HEK293 (cell line): ENCODE results near the gene FSCN2.

Source experiments
- ATF2 ChIP-seq: fragments of 450-650 bp; formaldehyde crosslinking; IDR thresholded peaks from 2 replicates; pipeline ENCODE4 v1.5.1; 2016; ENCODE audit warnings: missing biosample characterization, missing genetic modification characterization, low read depth
- CTCF ChIP-seq: fragments of 450-650 bp; formaldehyde crosslinking; IDR thresholded peaks from 2 replicates; pipeline ENCODE4 v1.5.1; 2016; ENCODE audit warnings: missing biosample characterization, missing genetic modification characterization
- HIC1 ChIP-seq: fragments of 450-650 bp; formaldehyde crosslinking; IDR thresholded peaks from 2 replicates; pipeline ENCODE4 v1.5.1; 2016; ENCODE audit warnings: missing biosample characterization, missing genetic modification characterization
- SETDB1 ChIP-seq: IDR thresholded peaks from one replicate; pipeline ENCODE4 v1.6.1; 2017; ENCODE audit warnings: mild to moderate bottlenecking, low read length, moderate library complexity, mixed read lengths; ENCODE audit not compliant: insufficient read length
- YY1 ChIP-seq: fragments of 450-650 bp; formaldehyde crosslinking; IDR thresholded peaks from 2 replicates; pipeline ENCODE4 v1.5.1; 2018; ENCODE audit warnings: missing biosample characterization, missing genetic modification characterization
- ZBTB49 ChIP-seq: fragments of 450-650 bp; formaldehyde crosslinking; IDR thresholded peaks from 2 replicates; pipeline ENCODE4 v1.5.1; 2016; ENCODE audit warnings: missing biosample characterization, missing genetic modification characterization, low read depth
- ZNF24 ChIP-seq: fragments of 450-650 bp; formaldehyde crosslinking; IDR thresholded peaks from 2 replicates; pipeline ENCODE4 v1.5.1; 2016; ENCODE audit warnings: missing biosample characterization, missing genetic modification characterization
- ZNF335 ChIP-seq: fragments of 450-650 bp; formaldehyde crosslinking; conservative IDR thresholded peaks from 2 replicates; pipeline ENCODE4 v1.5.1; 2016; ENCODE audit warnings: missing biosample characterization, missing genetic modification characterization
- ZNF366 ChIP-seq: fragments of 450-650 bp; formaldehyde crosslinking; conservative IDR thresholded peaks from 2 replicates; pipeline ENCODE4 v1.5.1; 2016; ENCODE audit warnings: missing biosample characterization, missing genetic modification characterization
- ZNF585B ChIP-seq: fragments of 450-650 bp; formaldehyde crosslinking; IDR thresholded peaks from 2 replicates; pipeline ENCODE4 v1.5.1; 2016; ENCODE audit warnings: missing biosample characterization, missing genetic modification characterization
- ZNF654 ChIP-seq: fragments of 450-650 bp; formaldehyde crosslinking; IDR thresholded peaks from 2 replicates; pipeline ENCODE4 v1.5.1; 2016; ENCODE audit warnings: low read depth, missing biosample characterization, missing genetic modification characterization
- ZNF792 ChIP-seq: fragments of 450-650 bp; formaldehyde crosslinking; IDR thresholded peaks from 2 replicates; pipeline ENCODE4 v1.5.1; 2016; ENCODE audit warnings: missing biosample characterization, missing genetic modification characterization
- TF ChIP-seq, protein P1 (sequence below): sonication (generic); formaldehyde crosslinking; IDR thresholded peaks from 2 replicates; pipeline ENCODE4 v1.8.1; 2022; ENCODE audit warnings: mild to moderate bottlenecking, moderate library complexity, missing genetic modification reagents
- TF ChIP-seq, protein P2 (sequence below): fragments of 450-650 bp; formaldehyde crosslinking; conservative IDR thresholded peaks from 2 replicates; pipeline ENCODE4 v1.5.1; 2016; ENCODE audit warnings: low read depth, missing biosample characterization, missing genetic modification characterization

DNA sequence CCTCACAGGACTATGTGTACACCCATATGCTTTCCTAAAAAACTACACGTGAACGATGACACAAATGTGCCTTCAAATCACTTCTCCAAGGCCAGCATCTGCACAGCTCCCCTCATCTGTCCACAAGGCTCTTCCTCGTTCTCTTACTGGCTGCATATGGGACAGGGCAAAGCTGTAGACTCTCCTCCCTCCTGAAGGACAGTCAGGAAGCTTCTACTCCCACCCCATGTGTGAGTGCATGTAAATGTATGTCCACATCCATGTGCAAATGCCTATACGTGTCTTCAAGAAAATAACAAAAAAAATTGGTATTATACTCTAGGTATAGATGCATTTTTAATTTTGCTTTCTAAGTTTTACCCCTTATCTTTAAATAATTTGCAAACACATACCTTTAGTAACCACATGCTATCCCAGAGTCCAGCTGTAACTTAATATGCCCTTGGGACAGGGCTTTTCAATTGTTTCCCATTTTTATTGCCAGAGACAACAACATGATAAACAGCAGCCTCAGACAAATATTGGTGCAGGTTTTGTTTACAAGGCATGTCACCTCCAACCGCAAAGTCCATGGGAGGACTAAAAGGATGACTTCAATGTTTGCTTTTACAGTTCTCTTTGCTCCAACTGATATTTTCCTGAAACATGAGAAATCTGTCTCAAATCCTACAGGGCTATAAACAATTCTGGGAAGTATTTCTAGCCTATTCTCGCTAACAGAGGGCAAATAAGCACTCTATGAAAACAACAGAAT is 55.6 kb downstream of the FSCN2 start:
- TF ChIP-seq CTCF (tag by site-specific recombination) (no peak), ZNF585B (no peak), ZBTB49 (tag by site-specific recombination) (no peak), ZNF366 (tag by site-specific recombination) (peak; percentile 94), ZNF335 (tag by site-specific recombination) (peak; percentile 26; the same call in 1 of the 2 replicates), YY1 (tag by site-specific recombination) (no peak), ZNF24 (tag by site-specific recombination) (peak; percentile 96), HIC1 (tag by site-specific recombination) (peak; percentile 88), ZNF654 (tag by site-specific recombination) (no peak), ZNF792 (tag by site-specific recombination) (no peak), ATF2 (tag by site-specific recombination) (peak; percentile 79), SETDB1 (no peak)
- TF ChIP-seq, protein P1, sequence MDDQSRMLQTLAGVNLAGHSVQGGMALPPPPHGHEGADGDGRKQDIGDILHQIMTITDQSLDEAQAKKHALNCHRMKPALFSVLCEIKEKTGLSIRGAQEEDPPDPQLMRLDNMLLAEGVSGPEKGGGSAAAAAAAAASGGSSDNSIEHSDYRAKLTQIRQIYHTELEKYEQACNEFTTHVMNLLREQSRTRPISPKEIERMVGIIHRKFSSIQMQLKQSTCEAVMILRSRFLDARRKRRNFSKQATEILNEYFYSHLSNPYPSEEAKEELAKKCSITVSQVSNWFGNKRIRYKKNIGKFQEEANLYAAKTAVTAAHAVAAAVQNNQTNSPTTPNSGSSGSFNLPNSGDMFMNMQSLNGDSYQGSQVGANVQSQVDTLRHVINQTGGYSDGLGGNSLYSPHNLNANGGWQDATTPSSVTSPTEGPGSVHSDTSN (CRISPR knock-in tag), result no peak
- TF ChIP-seq, protein P2, sequence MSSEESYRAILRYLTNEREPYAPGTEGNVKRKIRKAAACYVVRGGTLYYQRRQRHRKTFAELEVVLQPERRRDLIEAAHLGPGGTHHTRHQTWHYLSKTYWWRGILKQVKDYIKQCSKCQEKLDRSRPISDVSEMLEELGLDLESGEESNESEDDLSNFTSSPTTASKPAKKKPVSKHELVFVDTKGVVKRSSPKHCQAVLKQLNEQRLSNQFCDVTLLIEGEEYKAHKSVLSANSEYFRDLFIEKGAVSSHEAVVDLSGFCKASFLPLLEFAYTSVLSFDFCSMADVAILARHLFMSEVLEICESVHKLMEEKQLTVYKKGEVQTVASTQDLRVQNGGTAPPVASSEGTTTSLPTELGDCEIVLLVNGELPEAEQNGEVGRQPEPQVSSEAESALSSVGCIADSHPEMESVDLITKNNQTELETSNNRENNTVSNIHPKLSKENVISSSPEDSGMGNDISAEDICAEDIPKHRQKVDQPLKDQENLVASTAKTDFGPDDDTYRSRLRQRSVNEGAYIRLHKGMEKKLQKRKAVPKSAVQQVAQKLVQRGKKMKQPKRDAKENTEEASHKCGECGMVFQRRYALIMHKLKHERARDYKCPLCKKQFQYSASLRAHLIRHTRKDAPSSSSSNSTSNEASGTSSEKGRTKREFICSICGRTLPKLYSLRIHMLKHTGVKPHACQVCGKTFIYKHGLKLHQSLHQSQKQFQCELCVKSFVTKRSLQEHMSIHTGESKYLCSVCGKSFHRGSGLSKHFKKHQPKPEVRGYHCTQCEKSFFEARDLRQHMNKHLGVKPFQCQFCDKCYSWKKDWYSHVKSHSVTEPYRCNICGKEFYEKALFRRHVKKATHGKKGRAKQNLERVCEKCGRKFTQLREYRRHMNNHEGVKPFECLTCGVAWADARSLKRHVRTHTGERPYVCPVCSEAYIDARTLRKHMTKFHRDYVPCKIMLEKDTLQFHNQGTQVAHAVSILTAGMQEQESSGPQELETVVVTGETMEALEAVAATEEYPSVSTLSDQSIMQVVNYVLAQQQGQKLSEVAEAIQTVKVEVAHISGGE, result no peak
